Endothelial cell (in vitro differentiated cells): ENCODE results near the gene RPS19. TPM values are rescaled to one million over a fixed set of nuclear protein-coding genes. Genes with fewer than 3 reads are reported as not detected.

Experiments used
- DNase-seq: peaks from one replicate; pipeline ENCODE4 v3.0.0; 2021; ENCODE audit warnings: low spot score
- H3K27ac Mint-ChIP-seq: one replicate; pipeline ENCODE4 v1.8.0; 2021; ENCODE audit warnings: mixed read lengths, inconsistent platforms; ENCODE audit not compliant: unreplicated experiment
- H3K27me3 Mint-ChIP-seq: one replicate; pipeline ENCODE4 v1.8.0; 2021; ENCODE audit warnings: mild to moderate bottlenecking, moderate library complexity, mixed read lengths, inconsistent platforms; ENCODE audit not compliant: unreplicated experiment
- H3K36me3 Mint-ChIP-seq: one replicate; pipeline ENCODE4 v1.8.0; 2021; ENCODE audit warnings: mild to moderate bottlenecking, low read depth, mixed read lengths, inconsistent platforms; ENCODE audit not compliant: unreplicated experiment
- H3K4me1 Mint-ChIP-seq: one replicate; pipeline ENCODE4 v1.8.0; 2021; ENCODE audit warnings: mild to moderate bottlenecking, mixed read lengths, inconsistent platforms; ENCODE audit not compliant: unreplicated experiment
- H3K4me3 Mint-ChIP-seq: one replicate; pipeline ENCODE4 v1.8.0; 2021; ENCODE audit warnings: mild to moderate bottlenecking, mixed read lengths, inconsistent platforms; ENCODE audit not compliant: unreplicated experiment
- H3K9me3 Mint-ChIP-seq: one replicate; pipeline ENCODE4 v1.8.0; 2021; ENCODE audit warnings: mixed read lengths, inconsistent platforms; ENCODE audit not compliant: unreplicated experiment
- total RNA-seq: library from RNA; stranded (reverse); fragmentation: NEBNext Ultra II Directional; extraction: Animal tissue kit (Norgen Biotek cat#: 25700); gene quantifications from one replicate; pipeline ENCODE4 v1.2.1, GENCODE V29; 2021; ENCODE audit not compliant: unreplicated experiment
- TF ChIP-seq, protein P1 (sequence below): fragments of 200-600 bp; sonication (generic); IDR thresholded peaks from one replicate; pipeline ENCODE4 v1.5.0; 2021; ENCODE audit warnings: antibody characterized with exemption; ENCODE audit not compliant: unreplicated experiment

The RPS19 gene
- total RNA-seq, 1 donor from 2014 or later: 3,886 TPM

DNA sequence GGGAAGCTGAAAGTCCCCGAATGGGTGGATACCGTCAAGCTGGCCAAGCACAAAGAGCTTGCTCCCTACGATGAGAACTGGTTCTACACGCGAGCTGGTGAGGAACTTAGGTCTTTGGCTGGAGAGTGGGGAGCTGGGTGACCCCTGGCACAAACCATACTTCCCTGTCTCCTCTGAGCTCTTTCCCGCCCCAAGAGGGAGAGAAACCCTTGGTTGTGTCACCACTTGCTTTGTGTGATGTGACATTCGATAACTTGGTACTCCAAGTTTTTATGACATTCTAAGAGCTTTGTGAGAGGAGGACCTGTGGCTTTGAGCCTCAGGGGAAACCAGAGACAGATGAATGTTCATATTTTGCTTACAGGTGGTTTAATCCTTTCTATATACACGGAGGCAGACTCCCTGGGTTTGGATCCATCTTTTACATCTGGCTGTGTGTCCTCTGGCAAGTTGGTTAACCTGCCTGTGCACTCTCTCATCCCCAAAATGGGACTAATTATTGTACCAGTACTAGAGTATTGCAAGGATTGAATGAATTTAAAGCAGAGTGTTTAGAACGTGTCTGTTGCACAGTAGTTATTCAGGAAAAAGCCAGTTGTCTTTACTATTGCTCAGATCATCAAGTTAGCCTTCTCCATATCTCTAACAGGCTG lies 1.2 kb downstream of the RPS19 start:
- H3K4me3 Mint-ChIP-seq: peak overlapping the region; percentile 97
- H3K27me3 Mint-ChIP-seq: peaks cover 26% of the 10 kb centered on the region
- no peaks in the 10 kb centered on the region for H3K9me3 Mint-ChIP-seq
- no peak for DNase-seq
- TF ChIP-seq, protein P1, sequence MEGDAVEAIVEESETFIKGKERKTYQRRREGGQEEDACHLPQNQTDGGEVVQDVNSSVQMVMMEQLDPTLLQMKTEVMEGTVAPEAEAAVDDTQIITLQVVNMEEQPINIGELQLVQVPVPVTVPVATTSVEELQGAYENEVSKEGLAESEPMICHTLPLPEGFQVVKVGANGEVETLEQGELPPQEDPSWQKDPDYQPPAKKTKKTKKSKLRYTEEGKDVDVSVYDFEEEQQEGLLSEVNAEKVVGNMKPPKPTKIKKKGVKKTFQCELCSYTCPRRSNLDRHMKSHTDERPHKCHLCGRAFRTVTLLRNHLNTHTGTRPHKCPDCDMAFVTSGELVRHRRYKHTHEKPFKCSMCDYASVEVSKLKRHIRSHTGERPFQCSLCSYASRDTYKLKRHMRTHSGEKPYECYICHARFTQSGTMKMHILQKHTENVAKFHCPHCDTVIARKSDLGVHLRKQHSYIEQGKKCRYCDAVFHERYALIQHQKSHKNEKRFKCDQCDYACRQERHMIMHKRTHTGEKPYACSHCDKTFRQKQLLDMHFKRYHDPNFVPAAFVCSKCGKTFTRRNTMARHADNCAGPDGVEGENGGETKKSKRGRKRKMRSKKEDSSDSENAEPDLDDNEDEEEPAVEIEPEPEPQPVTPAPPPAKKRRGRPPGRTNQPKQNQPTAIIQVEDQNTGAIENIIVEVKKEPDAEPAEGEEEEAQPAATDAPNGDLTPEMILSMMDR: no peak
- peaks cover 39% of the 10 kb centered on the region for H3K4me1 Mint-ChIP-seq
- H3K36me3 Mint-ChIP-seq: peaks cover 46% of the 10 kb centered on the region
- peak overlapping the region; percentile 97 for H3K27ac Mint-ChIP-seq

DNA sequence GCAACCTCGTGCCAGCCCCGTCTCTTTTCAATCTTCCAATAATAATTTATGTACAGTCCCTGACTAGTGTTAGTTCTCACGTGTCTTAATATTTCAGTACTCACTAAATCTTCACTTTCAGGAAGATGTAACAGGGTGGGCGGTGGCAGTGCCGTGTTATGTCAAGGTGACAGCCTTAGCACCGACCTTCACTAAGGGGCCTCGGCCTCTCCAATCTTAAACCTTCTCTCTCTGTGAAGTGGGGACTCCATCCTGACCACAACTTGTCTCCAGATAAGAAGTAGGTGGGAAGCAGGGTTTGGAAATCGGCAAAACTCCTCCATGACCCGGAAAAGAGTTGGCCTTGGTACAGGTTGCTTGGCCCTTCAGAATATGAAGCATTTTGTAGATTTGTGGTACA lies 1.8 kb downstream of the RPS19 start:
- Mint-ChIP-seq H3K36me3 (peaks cover 49% of the 10 kb centered on the region), H3K27ac (peak overlapping the region; percentile 72), H3K4me3 (peak overlapping the region; percentile 97), H3K4me1 (peaks cover 39% of the 10 kb centered on the region), H3K9me3 (no peaks in the 10 kb centered on the region), H3K27me3 (peaks cover 26% of the 10 kb centered on the region)
- TF ChIP-seq, protein P1: no peak
- no peak for DNase-seq

DNA sequence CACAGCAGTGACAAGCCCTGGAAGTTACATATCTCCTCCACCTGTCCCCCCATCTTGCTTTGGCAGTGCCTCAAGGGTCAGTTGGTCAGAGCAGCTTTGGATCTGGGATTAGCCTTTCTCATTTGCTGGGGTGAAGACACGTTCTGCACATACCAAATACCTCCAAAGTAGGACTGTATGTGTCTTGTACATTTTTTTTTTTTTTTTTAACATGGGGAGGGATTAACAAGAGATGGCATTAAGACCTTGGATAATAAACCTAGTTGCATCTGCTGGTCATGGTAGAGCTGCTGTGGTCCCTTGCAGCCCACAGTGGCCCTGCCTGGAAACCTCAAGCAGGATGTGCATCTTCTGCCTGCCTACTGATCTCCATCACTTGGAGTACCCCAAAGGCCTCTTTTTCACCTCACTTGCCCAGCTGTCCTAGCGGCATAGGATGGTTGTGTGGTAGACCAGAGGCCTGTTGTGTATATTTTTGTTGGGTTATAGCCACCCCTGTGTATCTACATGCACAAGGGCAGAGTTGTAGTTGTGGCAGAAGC lies 2.5 kb downstream of the RPS19 start:
- Mint-ChIP-seq H3K27ac (peak overlapping the region; percentile 57), H3K36me3 (peaks cover 49% of the 10 kb centered on the region), H3K4me3 (peak overlapping the region; percentile 39), H3K27me3 (peaks cover 24% of the 10 kb centered on the region), H3K4me1 (peaks cover 39% of the 10 kb centered on the region), H3K9me3 (no peaks in the 10 kb centered on the region)
- TF ChIP-seq, protein P1: no peak
- DNase-seq: no peak

DNA sequence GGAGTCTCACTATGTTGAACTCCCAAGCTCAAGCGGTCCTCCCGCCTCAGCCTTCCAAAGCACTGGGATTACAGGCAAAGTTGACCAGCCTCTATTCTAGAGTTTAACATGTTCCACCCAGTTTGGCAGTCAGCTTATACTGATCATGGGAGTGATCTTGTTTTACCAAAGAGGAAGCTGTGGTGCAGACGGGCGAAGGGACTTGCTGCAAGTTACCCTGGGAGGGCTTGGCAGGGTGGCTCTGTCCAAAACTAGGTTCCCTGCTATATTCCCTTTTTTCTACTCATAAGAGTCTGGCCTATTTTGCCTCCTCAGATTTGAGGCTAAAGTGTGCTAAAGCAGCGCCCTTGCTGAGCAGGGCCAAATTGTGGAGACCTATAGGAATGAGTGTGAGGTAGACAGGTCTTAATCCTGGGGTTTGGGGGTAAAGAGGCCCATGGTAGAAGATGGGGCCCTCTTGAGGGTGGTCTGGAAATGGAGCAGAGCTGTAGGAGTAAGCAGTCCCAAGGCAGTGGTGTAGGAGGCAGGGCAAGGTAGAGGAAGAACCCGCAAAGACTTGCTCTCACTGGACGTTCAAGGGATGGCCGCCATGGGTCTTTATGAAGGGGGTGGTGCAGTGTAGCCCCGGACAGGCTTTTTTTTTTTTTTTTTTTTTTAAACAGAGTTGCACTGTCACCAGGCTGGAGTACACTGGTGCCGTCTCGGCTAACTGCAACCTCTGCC lies 3.3 kb downstream of the RPS19 start:
- Mint-ChIP-seq H3K4me3 (peak overlapping the region; percentile 82), H3K9me3 (no peaks in the 10 kb centered on the region), H3K27ac (peak overlapping the region; percentile 68), H3K4me1 (peaks cover 44% of the 10 kb centered on the region), H3K27me3 (peaks cover 25% of the 10 kb centered on the region), H3K36me3 (peaks cover 56% of the 10 kb centered on the region)
- TF ChIP-seq, protein P1: no peak
- DNase-seq: no peak

DNA sequence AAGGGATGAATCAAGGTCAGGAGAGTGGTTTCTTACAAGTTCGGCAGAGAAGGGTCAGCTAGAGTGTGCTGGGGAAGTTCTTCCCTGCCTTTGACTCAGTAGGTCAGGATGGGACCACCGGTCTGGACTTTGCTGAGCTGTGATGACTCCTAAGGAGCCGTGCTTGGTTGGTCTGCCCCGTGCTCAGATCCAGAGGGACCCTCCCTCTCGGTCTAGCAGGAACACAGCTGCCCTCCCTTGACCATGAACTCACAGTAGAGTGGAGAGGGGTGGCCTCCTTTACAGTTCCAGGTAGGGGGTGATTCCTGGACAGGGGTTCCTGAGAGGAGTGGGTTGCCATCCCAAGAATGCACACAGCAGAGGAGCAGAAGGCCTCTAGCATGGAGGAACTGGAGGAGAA lies 4.3 kb downstream of the RPS19 start:
- Mint-ChIP-seq H3K27me3 (peaks cover 23% of the 10 kb centered on the region), H3K27ac (peak overlapping the region; percentile 70), H3K4me3 (peak overlapping the region; percentile 63), H3K9me3 (no peaks in the 10 kb centered on the region), H3K36me3 (peaks cover 57% of the 10 kb centered on the region), H3K4me1 (peaks cover 42% of the 10 kb centered on the region)
- DNase-seq: no peak
- TF ChIP-seq, protein P1: no peak
